ENCODE measurements around the gene NKIRAS1. TPM values are rescaled to one million over a fixed set of nuclear protein-coding genes. Genes with fewer than 3 reads are reported as not detected.

NKIRAS1 gene
- total RNA-seq, 3 donors from 2014 or later (not counting 1 experiment from before 2014, with no cell fraction given) = 2.2 to 3.3 (median 2.8) TPM

- Histone ChIP-seq H3K9me3 (ENCODE audit: control insufficient read depth, insufficient read depth, low read length) (no peaks in the 10 kb centered on the region), H3K4me1 (ENCODE audit: control insufficient read depth, insufficient read depth, low read length) (peaks cover 18% of the 10 kb centered on the region), H3K4me3 (ENCODE audit: low read length) (no peak overlapping the region), H3K36me3 (ENCODE audit: control insufficient read depth, insufficient read depth, low read length) (no peaks in the 10 kb centered on the region), H3K27me3 (ENCODE audit: control insufficient read depth, insufficient read depth, low read length) (no peaks in the 10 kb centered on the region), H3K27ac (ENCODE audit: low read length) (no peak overlapping the region)
- Mint-ChIP-seq H3K36me3 (no peaks in the 10 kb centered on the region), H3K4me1 (peaks cover 55 to 62% of the 10 kb centered on the region in 2 donors), H3K9me3 (no peaks in the 10 kb centered on the region), H3K27me3 (ENCODE audit: low read depth in 2 of 2) (no peaks in the 10 kb centered on the region), H3K4me3 (peak overlapping the region; percentile 29), H3K27ac (peak overlapping the region in 1 of 2 donors; percentile 63)
- no peak for TF ChIP-seq CTCF (IDR thresholded peaks at IDR 0.05)
- intact Hi-C loops (cut with micrococcal nuclease) = loop anchor here (10.0 kb wide), 1 partner anchor 144 kb away; the partner anchor contains the start of gene UBE2E1
- 94% methylated on average over 2 of the region's 2 CpGs for WGBS (ENCODE audit: insufficient coverage)
- ATAC-seq = no peak
- DNase-seq = no peak
Observed at GRCh38 chr3:23948761-23949160, 32.0 kb upstream of the NKIRAS1 start.

DNA sequence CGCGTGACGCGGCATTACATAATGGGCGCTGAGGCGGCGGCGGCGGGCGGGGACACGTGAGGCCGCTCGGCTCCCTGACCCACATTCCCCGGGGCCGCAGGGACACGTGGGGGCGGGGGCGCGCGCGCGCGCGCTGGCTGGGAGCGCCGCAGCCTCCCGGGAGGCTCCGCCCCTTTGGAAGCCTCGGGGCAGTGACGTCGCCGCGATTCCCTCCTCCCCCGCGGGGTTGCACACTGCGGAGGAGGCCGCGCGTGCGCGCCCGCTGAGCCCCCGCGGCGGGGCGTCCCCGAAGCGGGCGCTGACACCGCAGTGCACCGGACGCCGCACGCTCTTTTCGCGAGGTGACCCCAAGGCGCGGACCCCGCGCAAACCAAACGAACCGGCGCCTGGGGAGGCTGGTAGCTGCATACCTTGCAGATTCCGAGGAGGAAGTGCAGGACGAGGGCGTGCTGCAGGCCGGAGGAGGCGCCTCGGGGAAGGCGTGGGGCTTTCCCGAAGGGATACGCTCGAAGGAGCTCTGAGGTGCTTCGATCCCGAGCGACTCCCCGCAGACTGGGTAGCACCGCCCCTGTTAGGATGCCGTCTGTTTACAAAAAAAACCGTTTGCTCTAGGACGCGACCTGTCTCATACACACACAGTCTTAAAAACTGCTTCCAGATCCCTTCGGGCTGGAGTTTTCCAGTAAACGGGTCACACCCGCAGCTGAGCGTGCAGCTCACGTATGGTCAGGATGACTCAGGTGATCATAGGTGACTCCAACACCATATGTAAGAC, 29.3 kb upstream of the NKIRAS1 start:
- intact Hi-C loops (cut with micrococcal nuclease) = loop anchor here (1.0 to 10.0 kb wide), 2 partner anchors 29 to 141 kb away; partner anchors contain the start of genes RPL15 and UBE2E1
- peaks cover 38 to 41% of the 10 kb centered on the region in 2 donors for H3K4me1 Mint-ChIP-seq

GRCh38 chr3:23945663-23945912, 28.8 kb upstream of the NKIRAS1 start:
- peaks cover 33 to 40% of the 10 kb centered on the region in 2 donors for H3K4me1 Mint-ChIP-seq
- no peaks in the 10 kb centered on the region for H3K36me3 Mint-ChIP-seq
- intact Hi-C loops (cut with micrococcal nuclease) = loop anchor here (1.0 to 10.0 kb wide), 2 partner anchors 28 to 141 kb away; partner anchors contain the start of genes RPL15 and UBE2E1
- Histone ChIP-seq H3K27me3 (ENCODE audit: control insufficient read depth, insufficient read depth, low read length) (no peaks in the 10 kb centered on the region), H3K4me3 (ENCODE audit: low read length) (peak overlapping the region; percentile 34), H3K27ac (ENCODE audit: low read length) (peak overlapping the region; percentile 84), H3K4me1 (ENCODE audit: control insufficient read depth, insufficient read depth, low read length) (peaks cover 18% of the 10 kb centered on the region), H3K36me3 (ENCODE audit: control insufficient read depth, insufficient read depth, low read length) (no peaks in the 10 kb centered on the region), H3K9me3 (ENCODE audit: control insufficient read depth, insufficient read depth, low read length) (no peaks in the 10 kb centered on the region)
- no peaks in the 10 kb centered on the region for H3K27me3 Mint-ChIP-seq (ENCODE audit: low read depth in 2 of 2)
- no peak for DNase-seq
- ATAC-seq = no peak
- peak overlapping the region; percentile 77 for H3K4me3 Mint-ChIP-seq
- under 1% methylated on average over 39 of the region's 39 CpGs for WGBS (ENCODE audit: insufficient coverage)
- no peaks in the 10 kb centered on the region for H3K9me3 Mint-ChIP-seq
- peak overlapping the region; percentile 63 to 97 for H3K27ac Mint-ChIP-seq
- no peak for TF ChIP-seq CTCF (IDR thresholded peaks at IDR 0.05)

More for the DNA sequence above, 29.3 kb upstream of the NKIRAS1 start:
- Histone ChIP-seq H3K27ac (ENCODE audit: low read length) (peak overlapping the region; percentile 86), H3K4me1 (ENCODE audit: control insufficient read depth, insufficient read depth, low read length) (peaks cover 18% of the 10 kb centered on the region), H3K9me3 (ENCODE audit: control insufficient read depth, insufficient read depth, low read length) (no peaks in the 10 kb centered on the region), H3K36me3 (ENCODE audit: control insufficient read depth, insufficient read depth, low read length) (no peaks in the 10 kb centered on the region), H3K4me3 (ENCODE audit: low read length) (peak overlapping the region; percentile 82), H3K27me3 (ENCODE audit: control insufficient read depth, insufficient read depth, low read length) (no peaks in the 10 kb centered on the region)
- H3K27me3 Mint-ChIP-seq (ENCODE audit: low read depth in 2 of 2) = no peaks in the 10 kb centered on the region
- peak; percentile 99 for DNase-seq
- peak; percentile 75 to 89 (median 76) for ATAC-seq
- H3K4me3 Mint-ChIP-seq = peak overlapping the region; percentile 77
- H3K9me3 Mint-ChIP-seq = no peaks in the 10 kb centered on the region
- no peak for TF ChIP-seq CTCF (IDR thresholded peaks at IDR 0.05)
- under 1% methylated on average over 87 of the region's 87 CpGs for WGBS (ENCODE audit: insufficient coverage)
- no peaks in the 10 kb centered on the region for H3K36me3 Mint-ChIP-seq
- H3K27ac Mint-ChIP-seq = peak overlapping the region; percentile 63 to 97
